HG03378 (cell line): ENCODE results near the gene ZNF648.
"Not testable (repeated sequence)": the region's sequence is repeated elsewhere in the genome, so short reads cannot be mapped to it uniquely, and the experiment has no call there.

ENCODE experiments used
- ATAC-seq: cut with Tn5 transposase; IDR thresholded peaks from one replicate; pipeline ENCODE4 v1.9.1; 2021; ENCODE audit warnings: mild to moderate bottlenecking, moderate library complexity; ENCODE audit not compliant: unreplicated experiment

ZNF648 gene

DNA sequence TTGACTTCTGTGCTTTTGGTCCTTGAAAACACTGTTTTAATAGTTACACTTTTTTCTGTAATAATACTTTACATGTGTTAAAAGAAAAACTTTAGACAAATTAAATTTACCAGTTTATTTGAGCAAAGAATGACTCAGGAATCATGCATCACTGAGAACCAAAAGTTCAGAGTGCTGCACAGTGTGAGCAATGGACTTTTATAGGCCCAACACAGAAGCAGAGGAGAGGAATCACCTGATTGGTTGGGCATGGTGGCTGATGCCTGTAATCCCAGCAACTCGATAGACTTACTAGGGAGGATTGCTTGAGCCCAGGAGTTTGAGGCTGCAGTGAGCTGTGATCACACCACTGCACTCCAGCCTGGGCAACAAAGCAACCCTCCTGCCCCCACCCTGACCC is 29.3 kb downstream of the ZNF648 start:
- no peak for ATAC-seq

DNA sequence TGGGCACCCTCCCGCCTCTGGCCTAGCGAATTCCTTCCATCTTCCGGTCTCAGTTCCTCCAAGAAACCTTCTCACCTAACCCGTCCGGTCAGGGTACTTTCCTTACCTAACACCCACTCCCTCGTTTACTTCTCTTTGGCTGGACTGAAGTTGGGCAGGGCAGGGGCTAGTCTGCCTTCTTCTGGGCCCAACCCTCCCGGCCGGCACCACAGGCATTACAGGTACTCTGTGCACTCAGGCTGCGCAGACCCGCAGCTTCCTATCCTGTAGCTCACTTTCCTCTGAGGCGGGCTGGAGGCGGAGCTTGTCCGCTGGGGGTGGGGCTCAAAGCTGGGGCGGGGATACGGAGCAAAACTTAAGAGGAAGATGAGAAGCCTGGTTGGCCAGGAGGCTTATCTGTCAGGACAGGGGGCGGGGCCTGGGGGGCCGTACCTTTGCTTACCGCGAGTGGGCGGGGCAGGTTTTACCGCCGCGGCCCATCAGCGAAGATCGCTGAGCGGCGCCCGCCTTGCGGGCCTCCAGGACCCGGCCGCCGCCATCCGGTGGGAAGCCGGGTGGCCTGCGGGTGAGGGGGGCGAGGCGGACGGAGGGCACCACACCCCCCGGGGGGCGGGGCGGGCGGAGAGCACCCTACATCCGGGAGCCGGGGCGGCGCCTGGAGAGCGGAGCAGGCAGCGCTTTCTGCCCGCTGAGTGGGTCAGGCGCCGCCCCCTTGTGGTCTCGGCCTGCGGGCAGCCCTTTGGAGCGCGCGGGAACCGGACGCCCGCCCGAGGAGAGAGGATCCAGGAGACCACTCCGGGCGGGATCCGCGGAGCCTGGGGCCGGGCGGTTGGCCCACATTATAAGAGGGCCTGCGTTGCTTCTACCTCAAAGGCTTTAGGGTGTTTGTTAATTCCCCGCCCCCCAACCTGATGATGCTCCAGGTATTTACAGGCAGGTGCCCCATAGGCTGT is 31.9 kb downstream of the ZNF648 start:
- ATAC-seq = peak; percentile 94

GRCh38 chr1:182029002-182029378 is 32.5 kb downstream of the ZNF648 start:
- no peak for ATAC-seq

DNA sequence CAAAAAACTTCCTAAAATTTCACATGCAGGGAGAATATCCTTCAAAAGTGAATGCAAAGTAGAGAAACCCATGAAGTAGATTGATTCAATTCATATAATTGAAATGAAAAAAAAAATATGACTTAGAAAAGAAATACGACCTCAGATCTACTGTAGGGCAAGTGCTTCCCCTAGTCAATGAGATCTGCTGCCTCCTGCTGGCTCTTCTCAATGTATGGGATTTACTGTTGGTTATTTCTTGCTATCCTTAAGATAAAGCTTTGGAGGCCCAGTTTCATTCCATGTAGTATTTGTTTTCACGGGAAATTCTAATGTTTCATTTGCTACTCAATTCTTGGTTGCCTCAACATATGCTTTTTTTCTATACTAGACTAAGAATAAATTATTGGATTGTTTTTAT is 46.2 kb downstream of the ZNF648 start:
- no peak for ATAC-seq

DNA sequence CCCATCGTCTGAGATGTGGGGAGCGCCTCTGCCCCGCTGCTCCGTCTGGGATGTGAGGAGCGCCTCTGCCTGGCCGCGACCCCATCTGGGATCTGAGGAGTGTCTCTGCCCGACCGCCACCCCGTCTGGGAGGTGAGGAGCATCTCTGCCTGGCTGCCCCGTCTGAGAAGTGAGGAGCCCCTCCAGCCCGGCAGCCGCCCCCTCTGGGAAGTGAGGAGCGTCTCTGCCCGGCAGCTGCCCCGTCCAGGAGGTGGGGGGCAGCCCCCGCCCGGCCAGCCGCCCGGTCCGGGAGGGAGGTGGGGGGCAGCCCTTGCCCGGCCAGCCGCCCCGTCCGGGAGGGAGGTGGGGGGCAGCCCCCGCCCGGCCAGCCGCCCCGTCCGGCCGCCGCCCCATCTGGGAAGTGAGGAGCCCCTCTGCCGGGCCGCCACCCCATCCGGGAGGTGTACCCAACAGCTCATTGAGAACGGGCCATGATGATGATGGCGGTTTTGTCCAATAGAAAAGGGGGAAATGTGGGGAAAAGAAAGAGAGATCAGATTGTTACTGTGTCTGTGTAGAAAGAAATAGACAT is 50.6 kb downstream of the ZNF648 start:
- not testable (repeated sequence) for ATAC-seq

DNA sequence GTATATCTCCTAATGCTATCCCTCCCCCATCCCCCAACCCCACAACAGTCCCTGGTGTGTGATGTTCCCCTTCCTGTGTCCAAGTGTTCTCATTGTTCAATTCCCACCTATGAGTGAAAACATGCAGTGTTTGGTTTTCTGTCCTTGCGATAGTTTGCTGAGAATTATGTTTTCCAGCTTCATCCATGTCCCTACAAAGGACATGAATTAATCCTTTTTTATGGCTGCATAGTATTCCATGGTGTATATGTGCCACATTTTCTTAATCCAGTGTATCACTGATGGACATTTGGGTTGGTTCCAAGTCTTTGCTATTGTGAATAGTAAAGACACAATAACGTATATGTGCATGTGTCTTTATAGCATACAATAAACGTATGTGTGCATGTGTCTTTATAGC is 56.1 kb downstream of the ZNF648 start:
- not testable (repeated sequence) for ATAC-seq

DNA sequence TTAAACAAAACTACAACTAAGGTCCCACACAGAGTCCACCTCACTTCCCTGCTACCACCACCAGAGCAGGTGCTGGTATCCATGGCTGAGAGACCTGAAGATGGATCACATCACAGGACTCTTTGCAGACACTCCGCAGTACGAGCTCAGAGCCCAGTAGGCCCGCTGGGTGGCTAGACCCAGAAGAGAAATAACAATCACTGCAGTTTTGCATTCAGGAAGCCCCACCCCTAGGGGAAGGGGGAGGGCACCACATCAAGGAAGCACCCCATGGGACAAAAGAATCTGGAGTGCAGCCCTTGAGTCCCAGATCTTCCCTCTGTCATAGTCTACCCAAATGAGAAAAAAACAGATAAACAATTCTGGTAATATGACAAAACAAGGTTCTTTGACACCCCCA is 56.9 kb downstream of the ZNF648 start:
- no peak for ATAC-seq
